GM19099 (cell line): Measurements from ENCODE around the gene KLHDC3.
A peak's percentile ranks its signal among the peaks of the same experiment; 100 is the strongest.

ENCODE experiments used
- POLR2A ChIP-seq: IDR thresholded peaks from 3 replicates; pipeline ENCODE4 v1.6.1; 2011; ENCODE audit warnings: low read depth; ENCODE audit not compliant: insufficient read length; ENCODE audit errors: extremely low read depth

Gene KLHDC3

GRCh38 chr6:43013843-43014433 lies at the start of gene KLHDC3, which contains the start of gene MEA1:
KLHDC3 (plus strand) TSS chr6:43014249; CDS start chr6:43017193, 2,944 bp downstream.
MEA1 (minus strand) TSS chr6:43013946; CDS start chr6:43013813, 133 bp downstream.
- peak; percentile 69 for TF ChIP-seq POLR2A

- no peak for TF ChIP-seq POLR2A
Measured at GRCh38 chr6:42966571-42966970, 47.5 kb upstream of the KLHDC3 start.

GRCh38 chr6:42967228-42967627 lies 46.8 kb upstream of the KLHDC3 start:
- no peak for TF ChIP-seq POLR2A

- no peak for TF ChIP-seq POLR2A
Measured at GRCh38 chr6:42968126-42968701, 45.8 kb upstream of the KLHDC3 start.

GRCh38 chr6:42968783-42969182 lies 45.3 kb upstream of the KLHDC3 start:
- no peak for TF ChIP-seq POLR2A

GRCh38 chr6:42969431-42969830 lies 44.6 kb upstream of the KLHDC3 start:
- no peak for TF ChIP-seq POLR2A

GRCh38 chr6:42969934-42970333 lies 44.1 kb upstream of the KLHDC3 start:
- TF ChIP-seq POLR2A: no peak

GRCh38 chr6:42970871-42971612 lies 43.0 kb upstream of the KLHDC3 start:
- TF ChIP-seq POLR2A: no peak

- TF ChIP-seq POLR2A: no peak
Measured at GRCh38 chr6:42971746-42972327, 42.2 kb upstream of the KLHDC3 start.

GRCh38 chr6:42973926-42974325 lies 40.1 kb upstream of the KLHDC3 start:
- no peak for TF ChIP-seq POLR2A

GRCh38 chr6:42974919-42975505 lies 39.0 kb upstream of the KLHDC3 start:
- TF ChIP-seq POLR2A: no peak

- no peak for TF ChIP-seq POLR2A
Measured at GRCh38 chr6:42978487-42978838, 35.6 kb upstream of the KLHDC3 start.

GRCh38 chr6:42978839-42979522 lies 35.1 kb upstream of the KLHDC3 start, which contains the start of gene PEX6:
PEX6 (minus strand) TSS chr6:42979181; CDS start chr6:42979150, 31 bp downstream.
- TF ChIP-seq POLR2A: peak; percentile 89

GRCh38 chr6:42979523-42980177 lies 34.4 kb upstream of the KLHDC3 start:
- no peak for TF ChIP-seq POLR2A
